HL-60 (cell line): ENCODE data around the gene BPGM.

Experiments used
- CTCF ChIP-seq: IDR thresholded peaks from one replicate; pipeline ENCODE4 v1.5.1; 2011; ENCODE audit warnings: low read length, control low read depth, inconsistent platforms; ENCODE audit not compliant: insufficient read depth
- GABPA ChIP-seq: IDR thresholded peaks from 2 replicates; pipeline ENCODE4 v1.6.1; 2012; ENCODE audit warnings: low read depth
- POLR2AphosphoS5 ChIP-seq: IDR thresholded peaks from 2 replicates; pipeline ENCODE4 v1.6.1; 2012; ENCODE audit warnings: low read depth
- REST ChIP-seq: IDR thresholded peaks from 2 replicates; pipeline ENCODE4 v1.6.1; 2012; ENCODE audit warnings: low read depth; ENCODE audit not compliant: insufficient replicate concordance
- SPI1 ChIP-seq: IDR thresholded peaks from 2 replicates; pipeline ENCODE4 v1.6.1; 2012; ENCODE audit warnings: low read depth, mild to moderate bottlenecking, borderline replicate concordance

- TF ChIP-seq GABPA, result no peak
- TF ChIP-seq CTCF, result no peak
- no peak for TF ChIP-seq SPI1
- TF ChIP-seq POLR2AphosphoS5, result no peak
- no peak for TF ChIP-seq REST
Measured at GRCh38 chr7:134708692-134709091, 62.0 kb downstream of the BPGM start.
